HCT116 (cell line): ENCODE results near the gene LYRM4. TPM values are rescaled to one million over a fixed set of nuclear protein-coding genes. Genes with fewer than 3 reads are reported as not detected.

ENCODE experiments used
- ATAC-seq: fragments of 200-7000 bp; cut with Tn5 transposase; 2 replicates; pipeline ENCODE4 v1.9.1; 2020; ENCODE audit warnings: mild to moderate bottlenecking, moderate library complexity
- BruUV-seq: library from RNA; stranded (reverse); fragments of 400-500 nt; replicated peaks from 2 replicates; lab custom pipeline; 2021; lab: Mats Ljungman, UMichigan
- CTCF ChIA-PET: fragments of 300-600 bp; sonication (Branson Sonifier 250); formaldehyde crosslinking; loops from one replicate; lab custom pipeline; 2021; ENCODE audit warnings: antibody characterized with exemption; lab: Charles Lee
- POLR2A ChIA-PET: fragments of 300-600, 350-600 bp; sonication (Branson Sonifier 250); formaldehyde crosslinking; loops from one replicate; lab custom pipeline; 2021; ENCODE audit warnings: antibody characterized with exemption; lab: Charles Lee
- RAD21 ChIA-PET, 2 experiments: fragments of 300-600 bp; sonication (Branson Sonifier 250); formaldehyde crosslinking; loops; one replicate each; lab custom pipeline; 2023; ENCODE audit warnings: low total read pairs in 2 of 2; ENCODE audit not compliant: uncharacterized antibody in 2 of 2, unreplicated experiment in 2 of 2, low non-redundant PET in 1 of 2; lab: Charles Lee
- DNase-seq: peaks from one replicate; pipeline ENCODE4 v3.0.0-alpha.2; 2010; ENCODE audit warnings: low read depth, low spot score
- H2AFZ ChIP-seq: fragments of 200-600 bp; shearing (Covaris generic), sonication (generic); 2 replicates; pipeline ENCODE4 v1.6.1; 2017; ENCODE audit warnings: low read depth, mixed run types, mixed read lengths, antibody characterized with exemption, low read length; ENCODE audit not compliant: poor library complexity, severe bottlenecking
- H3K27ac ChIP-seq: 2 replicates; pipeline ENCODE4 v1.5.1; 2012; ENCODE audit warnings: low read depth, low read length
- H3K27me3 ChIP-seq: fragments of 200-600 bp; sonication (generic); 2 replicates; pipeline ENCODE4 v1.6.1; 2016; ENCODE audit warnings: mixed run types, low read length, mixed read lengths; ENCODE audit not compliant: insufficient read depth
- H3K36me3 ChIP-seq, 2 experiments: fragments of 200-500 bp in 1 of 2; fragments of 200-600 bp in 1 of 2; sonication (Bioruptor generic) in 1 of 2; sonication (generic) in 1 of 2; 2 replicates each; pipeline versions ENCODE4 v1.5.1 to v1.6.1; 2014 to 2016; ENCODE audit warnings: low read length in 2 of 2, inconsistent platforms in 1 of 2, mixed read lengths in 1 of 2, mixed run types in 1 of 2; ENCODE audit not compliant: insufficient read depth in 2 of 2, control insufficient read depth in 1 of 2
- H3K4me1 ChIP-seq, 2 experiments: fragments of 200-600 bp in 1 of 2; sonication (generic) in 1 of 2; 2 replicates each; pipeline versions ENCODE4 v1.5.1 to v1.6.1; 2012 to 2017; ENCODE audit warnings: low read length in 2 of 2, inconsistent platforms in 1 of 2, mild to moderate bottlenecking in 1 of 2, mixed read lengths in 1 of 2, mixed run types in 1 of 2, moderate library complexity in 1 of 2; ENCODE audit not compliant: insufficient read depth in 2 of 2, control insufficient read depth in 1 of 2
- H3K4me2 ChIP-seq: fragments of 200-600 bp; sonication (generic); 2 replicates; pipeline ENCODE4 v1.6.1; 2017; ENCODE audit warnings: mixed run types, low read length, mixed read lengths
- H3K4me3 ChIP-seq, 2 experiments: fragments of 200-600 bp in 1 of 2; sonication (generic) in 1 of 2; replicated peaks in 1 of 2; 2 replicates each; pipeline ENCODE4 v1.5.1; 2011 to 2016; ENCODE audit warnings: low read length in 2 of 2, control low read depth in 1 of 2, low read depth in 1 of 2, mild to moderate bottlenecking in 1 of 2, mixed read lengths in 1 of 2, mixed run types in 1 of 2
- H3K79me2 ChIP-seq: fragments of 200-600 bp; sonication (generic); 2 replicates; pipeline ENCODE4 v1.6.1; 2017; ENCODE audit warnings: mild to moderate bottlenecking, mixed run types, low read length, moderate library complexity, mixed read lengths; ENCODE audit not compliant: insufficient read depth
- H3K9ac ChIP-seq: fragments of 200-600 bp; sonication (generic); 2 replicates; pipeline ENCODE4 v1.6.1; 2016; ENCODE audit warnings: low read length, mixed read lengths
- H3K9me2 ChIP-seq: fragments of 200-600 bp; sonication (generic), shearing (Covaris generic); 2 replicates; pipeline ENCODE4 v1.6.1; 2017; ENCODE audit warnings: mixed run types, mild to moderate bottlenecking, moderate library complexity; ENCODE audit not compliant: insufficient read depth
- H3K9me3 ChIP-seq, 2 experiments: fragments of 200-500 bp in 1 of 2; fragments of 200-600 bp in 1 of 2; sonication (Bioruptor generic) in 1 of 2; sonication (generic) in 1 of 2; 2 replicates each; pipeline ENCODE4 v1.6.1; 2014 to 2017; ENCODE audit warnings: low read length in 2 of 2, mixed read lengths in 2 of 2, inconsistent platforms in 1 of 2, low read depth in 1 of 2, mild to moderate bottlenecking in 1 of 2, mixed run types in 1 of 2, moderate library complexity in 1 of 2; ENCODE audit not compliant: control insufficient read depth in 1 of 2, insufficient read depth in 1 of 2
- H4K20me1 ChIP-seq: fragments of 200-600 bp; sonication (generic), shearing (Covaris generic); 2 replicates; pipeline ENCODE4 v1.6.1; 2017; ENCODE audit warnings: mixed run types, mild to moderate bottlenecking, moderate library complexity; ENCODE audit not compliant: insufficient read depth
- CBX3 ChIP-seq: IDR thresholded peaks from 2 replicates; pipeline ENCODE4 v1.6.1; 2012; ENCODE audit warnings: low read depth
- CEBPB ChIP-seq: IDR thresholded peaks from 2 replicates; pipeline ENCODE4 v1.6.1; 2012; ENCODE audit warnings: low read depth
- EGR1 ChIP-seq: IDR thresholded peaks from 2 replicates; pipeline ENCODE4 v1.6.1; 2012; ENCODE audit warnings: low read depth
- ELF1 ChIP-seq: IDR thresholded peaks from 2 replicates; pipeline ENCODE4 v1.6.1; 2012; ENCODE audit warnings: low read depth, borderline replicate concordance
- EZH2phosphoT487 ChIP-seq: fragments of 200-600 bp; IDR thresholded peaks from 2 replicates; pipeline ENCODE4 v1.6.1; 2018; ENCODE audit warnings: antibody characterized with exemption, borderline replicate concordance
- FOSL1 ChIP-seq: IDR thresholded peaks from 2 replicates; pipeline ENCODE4 v1.6.1; 2012; ENCODE audit warnings: low read depth
- JUND ChIP-seq: IDR thresholded peaks from 2 replicates; pipeline ENCODE4 v1.6.1; 2012
- POLR2A ChIP-seq: IDR thresholded peaks from 2 replicates; pipeline ENCODE4 v1.7.0; 2011; ENCODE audit warnings: borderline replicate concordance; ENCODE audit not compliant: insufficient read depth, insufficient read length; ENCODE audit errors: extremely low read depth
- POLR2AphosphoS5 ChIP-seq: IDR thresholded peaks from 2 replicates; pipeline ENCODE4 v1.6.1; 2011; ENCODE audit warnings: mild to moderate bottlenecking, low read depth, low read length, moderate library complexity
- SIN3A ChIP-seq: IDR thresholded peaks from 2 replicates; pipeline ENCODE4 v1.6.1; 2012; ENCODE audit warnings: low read depth
- SRF ChIP-seq: IDR thresholded peaks from 2 replicates; pipeline ENCODE4 v1.6.1; 2012; ENCODE audit warnings: low read depth
- TCF7L2 ChIP-seq: IDR thresholded peaks from 2 replicates; pipeline ENCODE4 v1.7.0; 2011; ENCODE audit warnings: borderline replicate concordance, inconsistent platforms; ENCODE audit not compliant: insufficient read depth, insufficient read length; ENCODE audit errors: extremely low read depth
- YY1 ChIP-seq: IDR thresholded peaks from 2 replicates; pipeline ENCODE4 v1.6.1; 2011; ENCODE audit warnings: low read length, low read depth, moderate library complexity, mild to moderate bottlenecking; ENCODE audit not compliant: insufficient replicate concordance; ENCODE audit errors: extremely low read depth
- intact Hi-C: fragments of 100-400 bp; cut with micrococcal nuclease; formaldehyde crosslinking; loops from 2 replicates; pipeline ENCODE4 v1.10.0; 2022
- total RNA-seq: library from RNA; stranded (reverse); gene quantifications from one replicate; pipeline ENCODE4 v1.2.1, GENCODE V29; 2021; ENCODE audit not compliant: unreplicated experiment
- TF ChIP-seq, protein P1 (sequence below): IDR thresholded peaks from 2 replicates; pipeline ENCODE4 v1.6.1; 2012
- TF ChIP-seq, protein P2 (sequence below): IDR thresholded peaks from 2 replicates; pipeline ENCODE4 v1.6.1; 2012
- TF ChIP-seq, protein P3 (sequence below): IDR thresholded peaks from 2 replicates; pipeline ENCODE4 v1.6.1; 2011; ENCODE audit warnings: mild to moderate bottlenecking, low read length, moderate library complexity; ENCODE audit not compliant: insufficient replicate concordance; ENCODE audit errors: extremely low read depth
- TF ChIP-seq, protein P4 (sequence below), 3 experiments: fragments of 200-600 bp in 1 of 3; sonication (generic) in 1 of 3; IDR thresholded peaks in 2 of 3; conservative IDR thresholded peaks in 1 of 3; 2 replicates each; pipeline ENCODE4 v1.5.1; 2012 to 2017; ENCODE audit warnings: low read depth in 2 of 3, low read length in 2 of 3, antibody characterized with exemption in 1 of 3, borderline replicate concordance in 1 of 3, control low read depth in 1 of 3, mild to moderate bottlenecking in 1 of 3, mixed read lengths in 1 of 3, mixed run types in 1 of 3, moderate library complexity in 1 of 3; ENCODE audit not compliant: insufficient read depth in 1 of 3
- TF ChIP-seq, protein P5 (sequence below): IDR thresholded peaks from 2 replicates; pipeline ENCODE4 v1.6.1; 2012; ENCODE audit warnings: low read depth

The LYRM4 gene
- total RNA-seq, 1 experiment from 2014 or later, result 30.1 TPM

DNA sequence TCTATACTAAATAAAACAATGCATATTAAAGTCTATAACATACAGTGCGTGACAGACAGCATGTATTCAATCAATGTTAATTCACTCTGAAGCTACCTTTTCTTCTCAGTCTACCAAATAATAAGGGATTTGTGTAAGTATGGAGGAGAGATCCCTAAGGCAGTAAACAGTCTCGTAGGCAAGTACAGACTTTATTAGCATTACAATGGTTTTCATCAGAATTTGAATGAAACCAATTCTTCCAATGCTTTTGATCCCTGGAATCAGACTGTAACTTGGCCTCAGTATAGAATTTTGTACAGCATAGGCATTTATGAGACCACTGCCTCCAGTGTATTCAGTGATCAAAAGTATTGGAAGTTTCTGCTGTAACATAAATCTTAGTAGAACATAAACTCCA is 19.5 kb downstream of the LYRM4 start:
- no peak overlapping the region for H2AFZ ChIP-seq
- no peak overlapping the region for H3K4me2 ChIP-seq
- no TSS peak for BruUV-seq
- ChIA-PET CTCF (no interaction called here), RAD21 (no interaction called here), POLR2A (no interaction called here)
- no peak overlapping the region for H3K4me3 ChIP-seq
- no peaks in the 10 kb centered on the region for H4K20me1 ChIP-seq
- ATAC-seq, result no peak
- no peak for TF ChIP-seq EGR1
- TF ChIP-seq FOSL1, result no peak
- TF ChIP-seq, protein P1, sequence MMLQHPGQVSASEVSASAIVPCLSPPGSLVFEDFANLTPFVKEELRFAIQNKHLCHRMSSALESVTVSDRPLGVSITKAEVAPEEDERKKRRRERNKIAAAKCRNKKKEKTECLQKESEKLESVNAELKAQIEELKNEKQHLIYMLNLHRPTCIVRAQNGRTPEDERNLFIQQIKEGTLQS, result no peak
- no peak for TF ChIP-seq CBX3
- TF ChIP-seq, protein P2, sequence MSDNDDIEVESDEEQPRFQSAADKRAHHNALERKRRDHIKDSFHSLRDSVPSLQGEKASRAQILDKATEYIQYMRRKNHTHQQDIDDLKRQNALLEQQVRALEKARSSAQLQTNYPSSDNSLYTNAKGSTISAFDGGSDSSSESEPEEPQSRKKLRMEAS, result no peak
- no peak for TF ChIP-seq JUND
- no peak for TF ChIP-seq SIN3A
- no peak for TF ChIP-seq EZH2phosphoT487
- TF ChIP-seq TCF7L2, result no peak
- TF ChIP-seq, protein P3, sequence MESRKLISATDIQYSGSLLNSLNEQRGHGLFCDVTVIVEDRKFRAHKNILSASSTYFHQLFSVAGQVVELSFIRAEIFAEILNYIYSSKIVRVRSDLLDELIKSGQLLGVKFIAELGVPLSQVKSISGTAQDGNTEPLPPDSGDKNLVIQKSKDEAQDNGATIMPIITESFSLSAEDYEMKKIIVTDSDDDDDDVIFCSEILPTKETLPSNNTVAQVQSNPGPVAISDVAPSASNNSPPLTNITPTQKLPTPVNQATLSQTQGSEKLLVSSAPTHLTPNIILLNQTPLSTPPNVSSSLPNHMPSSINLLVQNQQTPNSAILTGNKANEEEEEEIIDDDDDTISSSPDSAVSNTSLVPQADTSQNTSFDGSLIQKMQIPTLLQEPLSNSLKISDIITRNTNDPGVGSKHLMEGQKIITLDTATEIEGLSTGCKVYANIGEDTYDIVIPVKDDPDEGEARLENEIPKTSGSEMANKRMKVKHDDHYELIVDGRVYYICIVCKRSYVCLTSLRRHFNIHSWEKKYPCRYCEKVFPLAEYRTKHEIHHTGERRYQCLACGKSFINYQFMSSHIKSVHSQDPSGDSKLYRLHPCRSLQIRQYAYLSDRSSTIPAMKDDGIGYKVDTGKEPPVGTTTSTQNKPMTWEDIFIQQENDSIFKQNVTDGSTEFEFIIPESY, result no peak
- TF ChIP-seq POLR2A, result no peak
- no peak for TF ChIP-seq POLR2AphosphoS5
- TF ChIP-seq YY1, result no peak
- no peak for TF ChIP-seq CEBPB
- TF ChIP-seq SRF, result no peak
- TF ChIP-seq, protein P4, sequence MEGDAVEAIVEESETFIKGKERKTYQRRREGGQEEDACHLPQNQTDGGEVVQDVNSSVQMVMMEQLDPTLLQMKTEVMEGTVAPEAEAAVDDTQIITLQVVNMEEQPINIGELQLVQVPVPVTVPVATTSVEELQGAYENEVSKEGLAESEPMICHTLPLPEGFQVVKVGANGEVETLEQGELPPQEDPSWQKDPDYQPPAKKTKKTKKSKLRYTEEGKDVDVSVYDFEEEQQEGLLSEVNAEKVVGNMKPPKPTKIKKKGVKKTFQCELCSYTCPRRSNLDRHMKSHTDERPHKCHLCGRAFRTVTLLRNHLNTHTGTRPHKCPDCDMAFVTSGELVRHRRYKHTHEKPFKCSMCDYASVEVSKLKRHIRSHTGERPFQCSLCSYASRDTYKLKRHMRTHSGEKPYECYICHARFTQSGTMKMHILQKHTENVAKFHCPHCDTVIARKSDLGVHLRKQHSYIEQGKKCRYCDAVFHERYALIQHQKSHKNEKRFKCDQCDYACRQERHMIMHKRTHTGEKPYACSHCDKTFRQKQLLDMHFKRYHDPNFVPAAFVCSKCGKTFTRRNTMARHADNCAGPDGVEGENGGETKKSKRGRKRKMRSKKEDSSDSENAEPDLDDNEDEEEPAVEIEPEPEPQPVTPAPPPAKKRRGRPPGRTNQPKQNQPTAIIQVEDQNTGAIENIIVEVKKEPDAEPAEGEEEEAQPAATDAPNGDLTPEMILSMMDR (IDR thresholded peaks at IDR 0.05 in 2 of 3, conservative IDR thresholded peaks at IDR 0.05 in 1 of 3; ENCODE audit: borderline replicate concordance in 1 of 3, insufficient read depth in 1 of 3, low read depth in 2 of 3, low read length in 2 of 3), result no peak
- TF ChIP-seq, protein P5, sequence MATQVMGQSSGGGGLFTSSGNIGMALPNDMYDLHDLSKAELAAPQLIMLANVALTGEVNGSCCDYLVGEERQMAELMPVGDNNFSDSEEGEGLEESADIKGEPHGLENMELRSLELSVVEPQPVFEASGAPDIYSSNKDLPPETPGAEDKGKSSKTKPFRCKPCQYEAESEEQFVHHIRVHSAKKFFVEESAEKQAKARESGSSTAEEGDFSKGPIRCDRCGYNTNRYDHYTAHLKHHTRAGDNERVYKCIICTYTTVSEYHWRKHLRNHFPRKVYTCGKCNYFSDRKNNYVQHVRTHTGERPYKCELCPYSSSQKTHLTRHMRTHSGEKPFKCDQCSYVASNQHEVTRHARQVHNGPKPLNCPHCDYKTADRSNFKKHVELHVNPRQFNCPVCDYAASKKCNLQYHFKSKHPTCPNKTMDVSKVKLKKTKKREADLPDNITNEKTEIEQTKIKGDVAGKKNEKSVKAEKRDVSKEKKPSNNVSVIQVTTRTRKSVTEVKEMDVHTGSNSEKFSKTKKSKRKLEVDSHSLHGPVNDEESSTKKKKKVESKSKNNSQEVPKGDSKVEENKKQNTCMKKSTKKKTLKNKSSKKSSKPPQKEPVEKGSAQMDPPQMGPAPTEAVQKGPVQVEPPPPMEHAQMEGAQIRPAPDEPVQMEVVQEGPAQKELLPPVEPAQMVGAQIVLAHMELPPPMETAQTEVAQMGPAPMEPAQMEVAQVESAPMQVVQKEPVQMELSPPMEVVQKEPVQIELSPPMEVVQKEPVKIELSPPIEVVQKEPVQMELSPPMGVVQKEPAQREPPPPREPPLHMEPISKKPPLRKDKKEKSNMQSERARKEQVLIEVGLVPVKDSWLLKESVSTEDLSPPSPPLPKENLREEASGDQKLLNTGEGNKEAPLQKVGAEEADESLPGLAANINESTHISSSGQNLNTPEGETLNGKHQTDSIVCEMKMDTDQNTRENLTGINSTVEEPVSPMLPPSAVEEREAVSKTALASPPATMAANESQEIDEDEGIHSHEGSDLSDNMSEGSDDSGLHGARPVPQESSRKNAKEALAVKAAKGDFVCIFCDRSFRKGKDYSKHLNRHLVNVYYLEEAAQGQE, result no peak
- no peak for TF ChIP-seq ELF1
- intact Hi-C loops, result no loop called here
- H3K36me3 ChIP-seq, result no peaks in the 10 kb centered on the region
- H3K79me2 ChIP-seq, result peaks cover 33% of the 10 kb centered on the region; the same call in 1 of the 2 replicates
- no peak for DNase-seq
- no peak overlapping the region for H3K9ac ChIP-seq
- no peaks in the 10 kb centered on the region for H3K9me3 ChIP-seq
- no peaks in the 10 kb centered on the region for H3K27me3 ChIP-seq
- no peaks in the 10 kb centered on the region for H3K9me2 ChIP-seq
- H3K27ac ChIP-seq, result no peak overlapping the region
- no peaks in the 10 kb centered on the region for H3K4me1 ChIP-seq
